Measurements from ENCODE around the gene FAM227B. TPM values are rescaled to one million over a fixed set of nuclear protein-coding genes. Genes with fewer than 3 reads are reported as not detected.

Gene FAM227B
- total RNA-seq, 1 donor from 2014 or later = 5.8 TPM

GRCh38 chr15:49343546-49343945 lies 277.1 kb downstream of the FAM227B start:
- DNase-seq (ENCODE audit: low read depth) = no peak
- no peak for TF ChIP-seq CTCF (IDR thresholded peaks at IDR 0.05; ENCODE audit: insufficient read depth, low read length, poor library complexity, severe bottlenecking)
- H3K36me3 ChIP-seq (ENCODE audit: control insufficient read depth, insufficient read depth, low read length) = no peaks in the 10 kb centered on the region
- no peaks in the 10 kb centered on the region for H3K27me3 ChIP-seq (ENCODE audit: control insufficient read depth, insufficient read depth, low read length)
- no peak overlapping the region for H3K4me3 ChIP-seq (ENCODE audit: low read depth, low read length)

- H3K4me3 ChIP-seq (ENCODE audit: low read depth, low read length) = no peak overlapping the region
- DNase-seq (ENCODE audit: low read depth) = no peak
- no peaks in the 10 kb centered on the region for H3K36me3 ChIP-seq (ENCODE audit: control insufficient read depth, insufficient read depth, low read length)
- TF ChIP-seq CTCF (IDR thresholded peaks at IDR 0.05; ENCODE audit: insufficient read depth, low read length, poor library complexity, severe bottlenecking) = no peak
- H3K27me3 ChIP-seq (ENCODE audit: control insufficient read depth, insufficient read depth, low read length) = no peaks in the 10 kb centered on the region
Measured at GRCh38 chr15:49339656-49340055, 281.0 kb downstream of the FAM227B start.

- Histone ChIP-seq H3K36me3 (ENCODE audit: control insufficient read depth, insufficient read depth, low read length) (no peaks in the 10 kb centered on the region), H3K27me3 (ENCODE audit: control insufficient read depth, insufficient read depth, low read length) (no peaks in the 10 kb centered on the region), H3K4me3 (ENCODE audit: low read depth, low read length) (no peak overlapping the region)
- DNase-seq (ENCODE audit: low read depth) = no peak
- no peak for TF ChIP-seq CTCF (IDR thresholded peaks at IDR 0.05; ENCODE audit: insufficient read depth, low read length, poor library complexity, severe bottlenecking)
Measured at GRCh38 chr15:49331951-49332350, 288.7 kb downstream of the FAM227B start.

- TF ChIP-seq CTCF (IDR thresholded peaks at IDR 0.05; ENCODE audit: insufficient read depth, low read length, poor library complexity, severe bottlenecking) = no peak
- no peak for DNase-seq (ENCODE audit: low read depth)
- Histone ChIP-seq H3K36me3 (ENCODE audit: control insufficient read depth, insufficient read depth, low read length) (no peaks in the 10 kb centered on the region), H3K4me3 (ENCODE audit: low read depth, low read length) (no peak overlapping the region), H3K27me3 (ENCODE audit: control insufficient read depth, insufficient read depth, low read length) (no peaks in the 10 kb centered on the region)
Measured at GRCh38 chr15:49331442-49331841, 289.2 kb downstream of the FAM227B start.

GRCh38 chr15:49330166-49330565 lies 290.5 kb downstream of the FAM227B start:
- H3K36me3 ChIP-seq (ENCODE audit: control insufficient read depth, insufficient read depth, low read length) = no peaks in the 10 kb centered on the region
- DNase-seq (ENCODE audit: low read depth) = no peak
- H3K27me3 ChIP-seq (ENCODE audit: control insufficient read depth, insufficient read depth, low read length) = no peaks in the 10 kb centered on the region
- TF ChIP-seq CTCF (IDR thresholded peaks at IDR 0.05; ENCODE audit: insufficient read depth, low read length, poor library complexity, severe bottlenecking) = no peak
- no peak overlapping the region for H3K4me3 ChIP-seq (ENCODE audit: low read depth, low read length)

GRCh38 chr15:49328941-49329340 lies 291.7 kb downstream of the FAM227B start:
- no peak overlapping the region for H3K4me3 ChIP-seq (ENCODE audit: low read depth, low read length)
- no peak for TF ChIP-seq CTCF (IDR thresholded peaks at IDR 0.05; ENCODE audit: insufficient read depth, low read length, poor library complexity, severe bottlenecking)
- no peak for DNase-seq (ENCODE audit: low read depth)
- H3K36me3 ChIP-seq (ENCODE audit: control insufficient read depth, insufficient read depth, low read length) = no peaks in the 10 kb centered on the region
- no peaks in the 10 kb centered on the region for H3K27me3 ChIP-seq (ENCODE audit: control insufficient read depth, insufficient read depth, low read length)
